GM23338 (cell line): ENCODE results near the gene TAF11. TPM values are rescaled to one million over a fixed set of nuclear protein-coding genes. Genes with fewer than 3 reads are reported as not detected.

Experiments used
- ATAC-seq: fragments of 200-7000 bp; cut with Tn5 transposase; 3 replicates; pipeline ENCODE4 v1.9.1; 2020
- DNase-seq: peaks from one replicate; pipeline ENCODE4 v3.0.0-alpha.2; 2015; ENCODE audit warnings: low spot score
- H2AFZ ChIP-seq: fragments of 200-600 bp; sonication (generic); 2 replicates; pipeline ENCODE4 v1.8.0; 2016; ENCODE audit warnings: antibody characterized with exemption, mild to moderate bottlenecking, moderate library complexity
- H3F3A ChIP-seq: fragments of 200-600 bp; sonication (generic); replicated peaks from 2 replicates; pipeline ENCODE4 v1.8.0; 2017; ENCODE audit warnings: antibody characterized with exemption, mixed run types, low read depth
- H3K27ac ChIP-seq: fragments of 200-600 bp; sonication (generic); 2 replicates; pipeline ENCODE4 v1.6.1; 2016; ENCODE audit warnings: low read depth
- H3K27me3 ChIP-seq: fragments of 200-600 bp; sonication (generic); 2 replicates; pipeline ENCODE4 v1.8.0; 2016; ENCODE audit warnings: mild to moderate bottlenecking, mixed run types, moderate library complexity; ENCODE audit not compliant: insufficient read depth
- H3K36me3 ChIP-seq: fragments of 200-600 bp; sonication (generic); 2 replicates; pipeline ENCODE4 v1.8.0; 2016; ENCODE audit warnings: mild to moderate bottlenecking; ENCODE audit not compliant: insufficient read depth
- H3K4me1 ChIP-seq: fragments of 200-600 bp; sonication (generic); 2 replicates; pipeline ENCODE4 v1.8.0; 2016; ENCODE audit warnings: mild to moderate bottlenecking, moderate library complexity; ENCODE audit not compliant: insufficient read depth
- H3K4me2 ChIP-seq: fragments of 200-600 bp; sonication (generic); 2 replicates; pipeline ENCODE4 v1.7.1; 2017; ENCODE audit warnings: mixed run types
- H3K4me3 ChIP-seq: fragments of 200-600 bp; sonication (generic); 2 replicates; pipeline ENCODE4 v1.6.1; 2016; ENCODE audit warnings: mixed run types
- H3K79me2 ChIP-seq: fragments of 200-600 bp; sonication (generic); replicated peaks from 2 replicates; pipeline ENCODE4 v1.8.0; 2017; ENCODE audit warnings: mild to moderate bottlenecking; ENCODE audit not compliant: insufficient read depth
- H3K9me2 ChIP-seq: fragments of 200-600 bp; sonication (generic); 2 replicates; pipeline ENCODE4 v1.8.0; 2017; ENCODE audit not compliant: insufficient read depth
- H4K20me1 ChIP-seq: fragments of 200-600 bp; sonication (generic); replicated peaks from 2 replicates; pipeline ENCODE4 v1.8.0; 2017; ENCODE audit warnings: mild to moderate bottlenecking; ENCODE audit not compliant: insufficient read depth
- H3K27ac Mint-ChIP-seq: 2 replicates; pipeline ENCODE4 v1.8.0; 2020; ENCODE audit warnings: inconsistent platforms, mild to moderate bottlenecking, moderate library complexity, mixed read lengths
- H3K27me3 Mint-ChIP-seq: 3 replicates; pipeline ENCODE4 v1.8.0; 2022; ENCODE audit warnings: low read depth, mild to moderate bottlenecking, moderate library complexity, mixed read lengths, inconsistent platforms; ENCODE audit not compliant: insufficient read depth, poor library complexity
- H3K36me3 Mint-ChIP-seq: 3 replicates; pipeline ENCODE4 v1.8.0; 2021; ENCODE audit warnings: low read depth, mild to moderate bottlenecking, inconsistent platforms, moderate library complexity, mixed read lengths
- H3K4me1 Mint-ChIP-seq: 3 replicates; pipeline ENCODE4 v1.8.0; 2020; ENCODE audit warnings: mild to moderate bottlenecking, inconsistent platforms, mixed read lengths
- H3K4me3 Mint-ChIP-seq: 3 replicates; pipeline ENCODE4 v1.8.0; 2021; ENCODE audit warnings: moderate library complexity, mild to moderate bottlenecking, inconsistent platforms, mixed read lengths
- H3K9me3 Mint-ChIP-seq: 3 replicates; pipeline ENCODE4 v1.8.0; 2020; ENCODE audit warnings: moderate library complexity, mild to moderate bottlenecking, inconsistent platforms, mixed read lengths
- CTCF ChIP-seq, 2 experiments: fragments of 200-600 bp in 1 of 2; sonication (generic) in 1 of 2; conservative IDR thresholded peaks; 2 replicates each; pipeline versions ENCODE4 v1.5.1 to v1.6.1; 2016 to 2017; ENCODE audit warnings: antibody characterized with exemption in 2 of 2, low read depth in 2 of 2, mild to moderate bottlenecking in 2 of 2, moderate library complexity in 1 of 2
- REST ChIP-seq: IDR thresholded peaks from one replicate; pipeline ENCODE4 v1.6.1; 2018; ENCODE audit warnings: antibody characterized with exemption; ENCODE audit not compliant: unreplicated experiment
- ZNF114 ChIP-seq: fragments of 250-450 bp; sonication (Bioruptor Pico); IDR thresholded peaks from 2 replicates; pipeline ENCODE4 v1.5.0; 2020; ENCODE audit warnings: mild to moderate bottlenecking, moderate library complexity
- ZNF331 ChIP-seq: fragments of 250-450 bp; sonication (Bioruptor Pico); IDR thresholded peaks from 2 replicates; pipeline ENCODE4 v1.5.0; 2020; ENCODE audit warnings: low read depth, mild to moderate bottlenecking, moderate library complexity
- ZNF462 ChIP-seq: fragments of 250-450 bp; sonication (Bioruptor Pico); IDR thresholded peaks from 2 replicates; pipeline ENCODE4 v1.5.0; 2020; ENCODE audit warnings: mild to moderate bottlenecking, moderate library complexity
- polyA plus RNA-seq: library from polyadenylated mRNA; unstranded; fragments of >200 nt; fragmentation: Nextera tagmentation; extraction: Ambion mirVana; gene quantifications from 2 replicates; pipeline ENCODE4 v1.2.1, GENCODE V29; 2016
- total RNA-seq: library from RNA; depleted of rRNA; stranded (reverse); fragments of >200 nt; shearing (Covaris generic); gene quantifications from 2 replicates; pipeline ENCODE4 v1.2.3, GENCODE V29; 2014

TAF11 gene
- total and polyA plus RNA-seq, 2 experiments from 2014 or later, result 51.1 to 65.3 TPM

- TF ChIP-seq ZNF462, result no peak
- no peak for TF ChIP-seq ZNF331 (CRISPR knock-in tag)
Observed at GRCh38 chr6:34832942-34833341, 54.9 kb downstream of the TAF11 start (continued).

- H3K27me3 Mint-ChIP-seq, result no peaks in the 10 kb centered on the region
- H3K36me3 ChIP-seq, result peaks cover 3% of the 10 kb centered on the region; the same call in 1 of the 2 replicates
- peaks cover 5% of the 10 kb centered on the region; the same call in 2 of the 3 replicates for H3K4me1 Mint-ChIP-seq
- H3K27ac ChIP-seq, result no peak overlapping the region
- H4K20me1 ChIP-seq, result no peaks in the 10 kb centered on the region; the same call in 1 of the 2 replicates
- no peak overlapping the region for H3K4me3 ChIP-seq
- H3K9me3 Mint-ChIP-seq, result no peaks in the 10 kb centered on the region
- H3K27ac Mint-ChIP-seq, result no peak overlapping the region
- no peaks in the 10 kb centered on the region; the same call in 1 of the 2 replicates for H3F3A ChIP-seq
- H3K4me3 Mint-ChIP-seq, result no peak overlapping the region
- no peaks in the 10 kb centered on the region for H3K9me2 ChIP-seq
- H3K79me2 ChIP-seq, result no peaks in the 10 kb centered on the region
- ATAC-seq (no peak), DNase-seq (no peak)
- H3K4me1 ChIP-seq, result peaks cover 5% of the 10 kb centered on the region; the same call in 1 of the 2 replicates
- peaks cover 34% of the 10 kb centered on the region for H3K36me3 Mint-ChIP-seq
- no peak overlapping the region for H2AFZ ChIP-seq
- H3K4me2 ChIP-seq, result no peak overlapping the region
- no peaks in the 10 kb centered on the region for H3K27me3 ChIP-seq
- TF ChIP-seq ZNF114 (CRISPR knock-in tag) (no peak), REST (no peak), CTCF (conservative IDR thresholded peaks at IDR 0.05; ENCODE audit: low read depth in 2 of 2) (no peak), ZNF331 (CRISPR knock-in tag) (no peak)
Observed at GRCh38 chr6:34829137-34829536, 58.7 kb downstream of the TAF11 start.
